Measurements from ENCODE around the gene PSME1.

GRCh38 chr14:24139272-24139934, 3.4 kb downstream of the PSME1 start:
- TF ChIP-seq, protein P1, sequence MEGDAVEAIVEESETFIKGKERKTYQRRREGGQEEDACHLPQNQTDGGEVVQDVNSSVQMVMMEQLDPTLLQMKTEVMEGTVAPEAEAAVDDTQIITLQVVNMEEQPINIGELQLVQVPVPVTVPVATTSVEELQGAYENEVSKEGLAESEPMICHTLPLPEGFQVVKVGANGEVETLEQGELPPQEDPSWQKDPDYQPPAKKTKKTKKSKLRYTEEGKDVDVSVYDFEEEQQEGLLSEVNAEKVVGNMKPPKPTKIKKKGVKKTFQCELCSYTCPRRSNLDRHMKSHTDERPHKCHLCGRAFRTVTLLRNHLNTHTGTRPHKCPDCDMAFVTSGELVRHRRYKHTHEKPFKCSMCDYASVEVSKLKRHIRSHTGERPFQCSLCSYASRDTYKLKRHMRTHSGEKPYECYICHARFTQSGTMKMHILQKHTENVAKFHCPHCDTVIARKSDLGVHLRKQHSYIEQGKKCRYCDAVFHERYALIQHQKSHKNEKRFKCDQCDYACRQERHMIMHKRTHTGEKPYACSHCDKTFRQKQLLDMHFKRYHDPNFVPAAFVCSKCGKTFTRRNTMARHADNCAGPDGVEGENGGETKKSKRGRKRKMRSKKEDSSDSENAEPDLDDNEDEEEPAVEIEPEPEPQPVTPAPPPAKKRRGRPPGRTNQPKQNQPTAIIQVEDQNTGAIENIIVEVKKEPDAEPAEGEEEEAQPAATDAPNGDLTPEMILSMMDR (optimal IDR thresholded peaks at IDR 0.05 in 1 of 3, IDR thresholded peaks at IDR 0.05 in 1 of 3, conservative IDR thresholded peaks at IDR 0.05 in 1 of 3; ENCODE audit: extremely low read depth in 1 of 3, insufficient read depth in 2 of 3, low read length in 3 of 3) = peak in 1 of 3 experiments; percentile 5
- no peak for TF ChIP-seq EZH2 (IDR thresholded peaks at IDR 0.05; ENCODE audit: low read length)

All from keratinocyte (primary cell).